SU-DHL-6 (cell line): Measurements from ENCODE around the gene ZNF821.

ENCODE experiments used
- EZH2phosphoT487 ChIP-seq: fragments of 200-600 bp; sonication (generic), shearing (Covaris generic); conservative IDR thresholded peaks from 2 replicates; pipeline ENCODE4 v1.6.1; 2018; ENCODE audit warnings: mild to moderate bottlenecking, antibody characterized with exemption, low read length, moderate library complexity, mixed read lengths
- TF ChIP-seq, protein P1 (sequence below): fragments of 200-600 bp; sonication (generic); IDR thresholded peaks from one replicate; pipeline ENCODE4 v1.5.1; 2017; ENCODE audit warnings: antibody characterized with exemption, mild to moderate bottlenecking, low read length, moderate library complexity; ENCODE audit not compliant: insufficient read depth, poor library complexity, severe bottlenecking

DNA sequence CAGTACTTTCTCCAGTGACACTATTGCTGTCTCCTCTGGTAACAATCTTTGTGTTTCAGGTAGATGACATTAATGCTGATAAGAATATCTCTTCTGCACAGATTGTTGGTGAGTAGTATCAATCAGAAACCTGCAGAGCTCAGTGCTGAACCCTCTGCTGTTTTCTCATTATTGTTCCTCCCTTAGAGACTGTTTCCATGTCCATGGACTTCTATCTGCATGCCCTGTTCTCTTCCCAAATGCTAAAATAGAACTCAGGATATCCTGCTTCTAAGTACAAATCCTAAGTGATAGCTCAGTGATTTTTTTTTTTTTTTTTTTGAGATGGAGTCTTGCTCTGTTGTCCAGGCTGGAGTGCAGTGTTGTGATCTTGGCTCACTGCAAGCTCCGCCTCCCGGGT is 40.7 kb upstream of the ZNF821 start:
- TF ChIP-seq, protein P1, sequence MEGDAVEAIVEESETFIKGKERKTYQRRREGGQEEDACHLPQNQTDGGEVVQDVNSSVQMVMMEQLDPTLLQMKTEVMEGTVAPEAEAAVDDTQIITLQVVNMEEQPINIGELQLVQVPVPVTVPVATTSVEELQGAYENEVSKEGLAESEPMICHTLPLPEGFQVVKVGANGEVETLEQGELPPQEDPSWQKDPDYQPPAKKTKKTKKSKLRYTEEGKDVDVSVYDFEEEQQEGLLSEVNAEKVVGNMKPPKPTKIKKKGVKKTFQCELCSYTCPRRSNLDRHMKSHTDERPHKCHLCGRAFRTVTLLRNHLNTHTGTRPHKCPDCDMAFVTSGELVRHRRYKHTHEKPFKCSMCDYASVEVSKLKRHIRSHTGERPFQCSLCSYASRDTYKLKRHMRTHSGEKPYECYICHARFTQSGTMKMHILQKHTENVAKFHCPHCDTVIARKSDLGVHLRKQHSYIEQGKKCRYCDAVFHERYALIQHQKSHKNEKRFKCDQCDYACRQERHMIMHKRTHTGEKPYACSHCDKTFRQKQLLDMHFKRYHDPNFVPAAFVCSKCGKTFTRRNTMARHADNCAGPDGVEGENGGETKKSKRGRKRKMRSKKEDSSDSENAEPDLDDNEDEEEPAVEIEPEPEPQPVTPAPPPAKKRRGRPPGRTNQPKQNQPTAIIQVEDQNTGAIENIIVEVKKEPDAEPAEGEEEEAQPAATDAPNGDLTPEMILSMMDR = no peak
- TF ChIP-seq EZH2phosphoT487 = no peak
